Liver (tissue), 9 donors: ENCODE results near the gene GASK1B. TPM values are rescaled to one million over a fixed set of nuclear protein-coding genes. Genes with fewer than 3 reads are reported as not detected.

Source experiments
- DNase-seq: peaks from one replicate; pipeline ENCODE4 v3.0.0-alpha.2; 2017; ENCODE audit warnings: low spot score
- H3K27ac ChIP-seq, 2 donors: one replicate each; pipeline ENCODE4 v1.7.0; 2013; ENCODE audit warnings: inconsistent platforms in 2 of 2, low read length in 2 of 2, control low read depth in 1 of 2, low read depth in 1 of 2, mild to moderate bottlenecking in 1 of 2
- H3K27me3 ChIP-seq, 4 donors: one replicate each; pipeline versions ENCODE4 v1.6.1 to v1.7.0; 2013; ENCODE audit warnings: low read length in 3 of 4, inconsistent platforms in 1 of 4, mild to moderate bottlenecking in 1 of 4, moderate library complexity in 1 of 4; ENCODE audit not compliant: control insufficient read depth in 4 of 4, insufficient read depth in 4 of 4
- H3K36me3 ChIP-seq, 4 donors: one replicate each; pipeline versions ENCODE4 v1.6.1 to v1.7.0; 2013; ENCODE audit warnings: low read length in 3 of 4, mild to moderate bottlenecking in 3 of 4, low read depth in 1 of 4, moderate library complexity in 1 of 4; ENCODE audit not compliant: control insufficient read depth in 4 of 4, insufficient read depth in 3 of 4
- H3K4me1 ChIP-seq, 4 donors: one replicate each; pipeline versions ENCODE4 v1.6.1 to v1.7.0; 2013; ENCODE audit warnings: low read length in 3 of 4, mild to moderate bottlenecking in 3 of 4, moderate library complexity in 1 of 4; ENCODE audit not compliant: control insufficient read depth in 4 of 4, insufficient read depth in 4 of 4
- H3K4me3 ChIP-seq, 3 donors: one replicate each; pipeline versions ENCODE4 v1.6.1 to v1.7.0; 2013; ENCODE audit warnings: low read length in 3 of 3, control low read depth in 1 of 3, low read depth in 1 of 3, mild to moderate bottlenecking in 1 of 3
- H3K9ac ChIP-seq, 2 donors: one replicate each; pipeline ENCODE4 v1.7.0; 2013; ENCODE audit warnings: low read length in 2 of 2, mild to moderate bottlenecking in 2 of 2, moderate library complexity in 2 of 2, control low read depth in 1 of 2, low read depth in 1 of 2
- H3K9me3 ChIP-seq, 4 donors: one replicate each; pipeline versions ENCODE4 v1.6.1 to v1.7.0; 2013; ENCODE audit warnings: low read length in 3 of 4; ENCODE audit not compliant: control insufficient read depth in 4 of 4
- CTCF ChIP-seq: fragments of 150-350 bp; IDR thresholded peaks from 2 replicates; pipeline ENCODE4 v1.5.1; 2017; ENCODE audit warnings: improper control_type of control experiment, low read depth, low read length; ENCODE audit not compliant: missing input control
- EGR1 ChIP-seq, 2 donors: IDR thresholded peaks; 2 replicates each; pipeline ENCODE4 v1.6.1; 2016 to 2018; ENCODE audit warnings: antibody characterized with exemption in 2 of 2, low read depth in 2 of 2
- GABPA ChIP-seq, 2 donors: IDR thresholded peaks in 1 of 2; conservative IDR thresholded peaks in 1 of 2; 2 replicates each; pipeline ENCODE4 v1.6.1; 2016; ENCODE audit warnings: antibody characterized with exemption in 2 of 2, mild to moderate bottlenecking in 1 of 2, moderate library complexity in 1 of 2
- NR2F2 ChIP-seq: IDR thresholded peaks from 2 replicates; pipeline ENCODE4 v1.6.1; 2016; ENCODE audit warnings: antibody characterized with exemption
- REST ChIP-seq: IDR thresholded peaks from 2 replicates; pipeline ENCODE4 v1.6.1; 2016; ENCODE audit warnings: antibody characterized with exemption, mild to moderate bottlenecking
- SP1 ChIP-seq: IDR thresholded peaks from 2 replicates; pipeline ENCODE4 v1.6.1; 2018; ENCODE audit warnings: antibody characterized with exemption, mild to moderate bottlenecking
- YY1 ChIP-seq: IDR thresholded peaks from 2 replicates; pipeline ENCODE4 v1.6.1; 2016; ENCODE audit warnings: antibody characterized with exemption, mild to moderate bottlenecking
- WGBS: extraction: QIAGEN DNeasy Blood & Tissue Kit; methylation state at CpG from one replicate; pipeline ENCODE4 v1.1.7; 2013; 5-methylcytosine and 5-hydroxymethylcytosine counted together
- polyA plus RNA-seq, 2 donors: library from polyadenylated mRNA; stranded (reverse) in 1 of 2; unstranded in 1 of 2; fragments of 200-250 nt in 1 of 2; fragments of >200 nt in 1 of 2; fragmentation: Nextera tagmentation in 1 of 2; extraction: Ambion mirVana in 1 of 2; gene quantifications; one replicate each; pipeline versions ENCODE4 v1.2.1 to v1.2.3, GENCODE V29; 2013 to 2015
- total RNA-seq, 2 donors: library from RNA; depleted of rRNA; stranded (reverse); fragments of >200 nt; gene quantifications; one replicate each; pipeline ENCODE4 v1.2.3, GENCODE V29; 2014
- donor health status: healthy.
- donor health status: healthy.
- donor health status: healthy.
- donor health status: healthy.
- donor health status: healthy.

The GASK1B gene
- total and polyA plus RNA-seq, 4 donors: 1.3 to 8.2 (median 4.4) TPM

GRCh38 chr4:158159054-158159717 is 13.6 kb downstream of the GASK1B start:
- Histone ChIP-seq H3K27me3 (no peaks in the 10 kb centered on the region), H3K36me3 (no peaks in the 10 kb centered on the region), H3K9me3 (no peaks in the 10 kb centered on the region), H3K4me3 (no peak overlapping the region), H3K9ac (no peak overlapping the region), H3K27ac (no peak overlapping the region), H3K4me1 (no peaks in the 10 kb centered on the region)
- no peak for DNase-seq
- 77% methylated on average over 3 of the region's 3 CpGs for WGBS
- TF ChIP-seq GABPA (IDR thresholded peaks at IDR 0.05 in 1 of 2, conservative IDR thresholded peaks at IDR 0.05 in 1 of 2) (no peak), REST (no peak)

- Histone ChIP-seq H3K4me3 (no peak overlapping the region), H3K9ac (no peak overlapping the region), H3K9me3 (no peaks in the 10 kb centered on the region), H3K36me3 (no peaks in the 10 kb centered on the region), H3K27ac (no peak overlapping the region), H3K4me1 (no peaks in the 10 kb centered on the region), H3K27me3 (no peaks in the 10 kb centered on the region)
- WGBS: 48% methylated on average over 4 of the region's 4 CpGs
- TF ChIP-seq YY1 (no peak), EGR1 (IDR thresholded peaks at IDR 0.05; ENCODE audit: low read depth in 2 of 2) (no peak)
- no peak for DNase-seq
Observed at GRCh38 chr4:158157412-158157811, 15.4 kb downstream of the GASK1B start.

- TF ChIP-seq NR2F2 (no peak), CTCF (no peak), SP1 (no peak)
- WGBS: 49% methylated on average over 8 of the region's 8 CpGs
- DNase-seq: no peak
Observed at GRCh38 chr4:158155656-158156356, 17.0 kb downstream of the GASK1B start.

More at GRCh38 chr4:158155656-158156356, 17.0 kb downstream of the GASK1B start:
- Histone ChIP-seq H3K9me3 (peaks cover 0 to 2% (median 0%) of the 10 kb centered on the region in 4 donors), H3K27me3 (no peaks in the 10 kb centered on the region), H3K9ac (no peak overlapping the region), H3K4me3 (no peak overlapping the region), H3K27ac (no peak overlapping the region), H3K36me3 (peaks cover 0 to 2% (median 0%) of the 10 kb centered on the region in 4 donors), H3K4me1 (no peaks in the 10 kb centered on the region)
